Gastrocnemius medialis (tissue), 4 donors: ENCODE results near the gene HLA-DPB1. TPM values are rescaled to one million over a fixed set of nuclear protein-coding genes. Genes with fewer than 3 reads are reported as not detected.

Experiments
- ATAC-seq, 2 donors: fragments of 150-250 bp; one replicate each; pipeline ENCODE4 v1.9.1; 2016
- DNase-seq, 2 donors: peaks; one replicate each; pipeline ENCODE4 v3.0.0-alpha.2; 2019
- H3K27ac ChIP-seq, 4 donors: fragments of 200-600 bp; sonication (generic); 1 replicate in 1 of 4; 2 replicates in 3 of 4; pipeline ENCODE4 v1.5.1; 2016 to 2018; ENCODE audit warnings: mild to moderate bottlenecking in 2 of 4, moderate library complexity in 1 of 4
- H3K27me3 ChIP-seq, 3 donors: fragments of 200-600 bp; sonication (generic) in 2 of 3; 1 replicate in 1 of 3; 2 replicates in 2 of 3; pipeline versions ENCODE4 v1.5.1 to v1.6.0; 2016 to 2019; ENCODE audit warnings: mild to moderate bottlenecking in 1 of 3, moderate library complexity in 1 of 3
- H3K36me3 ChIP-seq, 2 donors: fragments of 200-600 bp; sonication (generic) in 1 of 2; one replicate each; pipeline ENCODE4 v1.5.1; 2017 to 2018
- H3K4me1 ChIP-seq, 2 donors: fragments of 200-600 bp; sonication (generic) in 1 of 2; one replicate each; pipeline ENCODE4 v1.5.1; 2016 to 2017; ENCODE audit warnings: mild to moderate bottlenecking in 2 of 2
- H3K4me3 ChIP-seq, 4 donors: fragments of 200-600 bp; sonication (generic) in 3 of 4; 1 replicate in 1 of 4; 2 replicates in 3 of 4; pipeline ENCODE4 v1.5.1; 2016 to 2019; ENCODE audit warnings: mild to moderate bottlenecking in 2 of 4
- H3K9me3 ChIP-seq, 3 donors: fragments of 200-600 bp; sonication (generic) in 2 of 3; 1 replicate in 1 of 3; 2 replicates in 2 of 3; pipeline ENCODE4 v1.5.1; 2016 to 2019
- POLR2A ChIP-seq, 2 donors: fragments of 450-650 bp; IDR thresholded peaks; one replicate each; pipeline ENCODE4 v1.6.1; 2017; ENCODE audit warnings: antibody characterized with exemption in 2 of 2, mild to moderate bottlenecking in 2 of 2, moderate library complexity in 2 of 2
- in situ Hi-C, 4 donors: fragments of 200-750 bp; cut with MboI; loops; one replicate each; pipeline versions ENCODE4 v1.15.0 to v1.8.0; 2017; ENCODE audit warnings: low sequenced_read_pairs in 4 of 4
- intact Hi-C: fragments of 100-400 bp; cut with DNase I; formaldehyde crosslinking; loops from one replicate; pipeline ENCODE4 v1.15.1; 2023; ENCODE audit warnings: low total_unique reads
- total RNA-seq, 4 donors: library from RNA; depleted of rRNA; stranded (reverse); fragments of >200 nt; gene quantifications; one replicate each; pipeline versions ENCODE4 v1.1.0 to v1.2.3, GENCODE V29; 2016
- TF ChIP-seq, protein P1 (sequence below), 5 experiments: fragments of 450-650 bp in 3 of 5; fragments of 200-600 bp in 2 of 5; sonication (generic) in 2 of 5; IDR thresholded peaks in 4 of 5; conservative IDR thresholded peaks in 1 of 5; 1 replicate in 4 of 5; 2 replicates in 1 of 5; pipeline ENCODE4 v1.5.1; 2016 to 2019; ENCODE audit warnings: antibody characterized with exemption in 5 of 5, mild to moderate bottlenecking in 3 of 5, moderate library complexity in 3 of 5

Gene HLA-DPB1
- total RNA-seq, 4 donors from 2014 or later: 16.7 to 52.1 (median 23.5) TPM

DNA sequence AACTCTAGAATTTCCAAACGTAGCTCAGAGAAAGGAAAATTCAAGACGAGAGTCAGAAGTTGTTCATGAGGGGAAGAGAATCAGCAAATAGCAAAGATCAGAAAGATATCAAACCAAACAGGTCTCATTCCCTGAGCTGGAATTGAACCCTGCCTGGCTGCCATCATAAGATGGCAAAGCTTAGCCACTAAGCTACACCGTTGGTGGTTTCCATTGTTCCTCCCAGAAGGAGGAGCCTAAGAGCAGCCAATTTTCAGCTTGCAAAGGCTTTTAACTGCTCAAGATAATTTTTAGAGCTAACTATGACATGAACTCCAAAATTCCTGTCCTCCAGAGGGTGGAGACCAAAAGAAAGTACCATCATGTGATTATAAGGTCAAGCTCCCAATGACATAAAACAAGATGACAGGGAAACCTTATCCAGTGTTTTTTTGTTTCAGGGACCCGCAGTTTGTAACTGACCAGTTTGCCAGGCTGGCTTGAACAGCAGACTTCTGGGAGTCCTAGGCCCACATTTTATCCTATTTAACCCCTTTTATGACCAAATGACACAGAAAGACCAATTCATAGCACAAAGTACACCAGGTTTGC, 60.6 kb downstream of the HLA-DPB1 start:
- Histone ChIP-seq H3K27ac (no peak overlapping the region), H3K4me1 (no peaks in the 10 kb centered on the region), H3K4me3 (no peak overlapping the region), H3K9me3 (no peaks in the 10 kb centered on the region), H3K36me3 (no peaks in the 10 kb centered on the region), H3K27me3 (no peaks in the 10 kb centered on the region)
- TF ChIP-seq, protein P1, sequence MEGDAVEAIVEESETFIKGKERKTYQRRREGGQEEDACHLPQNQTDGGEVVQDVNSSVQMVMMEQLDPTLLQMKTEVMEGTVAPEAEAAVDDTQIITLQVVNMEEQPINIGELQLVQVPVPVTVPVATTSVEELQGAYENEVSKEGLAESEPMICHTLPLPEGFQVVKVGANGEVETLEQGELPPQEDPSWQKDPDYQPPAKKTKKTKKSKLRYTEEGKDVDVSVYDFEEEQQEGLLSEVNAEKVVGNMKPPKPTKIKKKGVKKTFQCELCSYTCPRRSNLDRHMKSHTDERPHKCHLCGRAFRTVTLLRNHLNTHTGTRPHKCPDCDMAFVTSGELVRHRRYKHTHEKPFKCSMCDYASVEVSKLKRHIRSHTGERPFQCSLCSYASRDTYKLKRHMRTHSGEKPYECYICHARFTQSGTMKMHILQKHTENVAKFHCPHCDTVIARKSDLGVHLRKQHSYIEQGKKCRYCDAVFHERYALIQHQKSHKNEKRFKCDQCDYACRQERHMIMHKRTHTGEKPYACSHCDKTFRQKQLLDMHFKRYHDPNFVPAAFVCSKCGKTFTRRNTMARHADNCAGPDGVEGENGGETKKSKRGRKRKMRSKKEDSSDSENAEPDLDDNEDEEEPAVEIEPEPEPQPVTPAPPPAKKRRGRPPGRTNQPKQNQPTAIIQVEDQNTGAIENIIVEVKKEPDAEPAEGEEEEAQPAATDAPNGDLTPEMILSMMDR (IDR thresholded peaks at IDR 0.05 in 4 of 5, conservative IDR thresholded peaks at IDR 0.05 in 1 of 5): no peak
- TF ChIP-seq POLR2A (IDR thresholded peaks at IDR 0.05): no peak
- in situ Hi-C loops (no loop called here), intact Hi-C loops (no loop called here)
- DNase-seq: no peak
- no peak for ATAC-seq

Other genes with a start within 250 kb of the HLA-DPB1 start
- 1 to 10 TPM; 2.5 to 7.1 (median 4.1) TPM for gene TAP2, start 237.3 kb upstream of the HLA-DPB1 start, total RNA-seq
- gene PSMB8, start 231.9 kb upstream of the HLA-DPB1 start, total RNA-seq: 10 to 100 TPM in 2 of 4 donors, 1 to 10 TPM in 2; 7.0 to 20.2 (median 9.2) TPM
- gene TAP1, start 222.3 kb upstream of the HLA-DPB1 start, total RNA-seq: 10 to 100 TPM; 13.2 to 26.7 (median 19.0) TPM
- 10 to 100 TPM in 1 of 4 donors, 1 to 10 TPM in 3; 1.4 to 11.3 (median 6.1) TPM for gene PSMB9, start 221.8 kb upstream of the HLA-DPB1 start, total RNA-seq
- gene HLA-DMB, start 135.0 kb upstream of the HLA-DPB1 start, total RNA-seq: 1 to 10 TPM; 4.3 to 8.1 (median 5.6) TPM
- 10 to 100 TPM in 1 of 4 donors, 1 to 10 TPM in 3; 3.6 to 22.8 (median 6.3) TPM for gene HLA-DMA, start 122.9 kb upstream of the HLA-DPB1 start, total RNA-seq
- 100 to 1,000 TPM in 1 of 4 donors, 10 to 100 TPM in 3; 62.5 to 108 (median 86.6) TPM for gene BRD2, start 107.4 kb upstream of the HLA-DPB1 start, total RNA-seq
- gene HLA-DOA, start 66.4 kb upstream of the HLA-DPB1 start, total RNA-seq: 1 to 10 TPM in 2 of 4 donors, under 1 TPM in 2; 0.20 to 2.9 (median 0.86) TPM
- gene HLA-DPA1, start 2.3 kb upstream of the HLA-DPB1 start, total RNA-seq: 10 to 100 TPM in 3 of 4 donors, 1 to 10 TPM in 1; 6.8 to 51.8 (median 23.4) TPM
- under 1 TPM; 0.31 to 0.92 (median 0.47) TPM for gene COL11A2, start 116.5 kb downstream of the HLA-DPB1 start, total RNA-seq
- gene RXRB, start 124.7 kb downstream of the HLA-DPB1 start, total RNA-seq: 10 to 100 TPM; 20.8 to 38.4 (median 24.6) TPM
- gene SLC39A7, start 124.9 kb downstream of the HLA-DPB1 start, total RNA-seq: 10 to 100 TPM; 21.9 to 45.4 (median 26.2) TPM
- gene HSD17B8, start 128.7 kb downstream of the HLA-DPB1 start, total RNA-seq: 10 to 100 TPM in 3 of 4 donors, 1 to 10 TPM in 1; 7.9 to 28.3 (median 14.3) TPM
- gene RING1, start 132.5 kb downstream of the HLA-DPB1 start, total RNA-seq: 10 to 100 TPM in 3 of 4 donors, 1 to 10 TPM in 1; 7.4 to 16.3 (median 12.1) TPM
- gene VPS52, start 195.9 kb downstream of the HLA-DPB1 start, total RNA-seq: 10 to 100 TPM; 28.7 to 52.8 (median 41.2) TPM
- 1,000 to 10,000 TPM; 1,834 to 2,142 (median 2,010) TPM for gene RPS18, start 196.1 kb downstream of the HLA-DPB1 start, total RNA-seq
- gene B3GALT4, start 201.1 kb downstream of the HLA-DPB1 start, total RNA-seq: 1 to 10 TPM; 1.0 to 2.0 (median 1.7) TPM
- gene WDR46, start 213.2 kb downstream of the HLA-DPB1 start, total RNA-seq: 10 to 100 TPM; 34.5 to 57.3 (median 49.1) TPM
- gene PFDN6, start 213.6 kb downstream of the HLA-DPB1 start, total RNA-seq: 100 to 1,000 TPM in 1 of 4 donors, 10 to 100 TPM in 3; 49.9 to 106 (median 76.8) TPM
- 10 to 100 TPM; 39.8 to 52.3 (median 40.8) TPM for gene RGL2, start 223.0 kb downstream of the HLA-DPB1 start, total RNA-seq
- gene TAPBP, start 238.1 kb downstream of the HLA-DPB1 start, total RNA-seq: 10 to 100 TPM; 15.9 to 42.4 (median 36.5) TPM
- 10 to 100 TPM in 3 of 4 donors, 1 to 10 TPM in 1; 9.0 to 19.3 (median 16.3) TPM for gene ZBTB22, start 241.8 kb downstream of the HLA-DPB1 start, total RNA-seq
- 10 to 100 TPM; 37.2 to 76.0 (median 59.8) TPM for gene DAXX, start 247.0 kb downstream of the HLA-DPB1 start, total RNA-seq